Activated CD4-positive, CD25-positive, alpha-beta regulatory T cell treated with anti-CD3 and anti-CD28 coated beads, Interleukin-2, amount 50 U/mL, for 16 hours (primary cell): Measurements from ENCODE around the gene GRM2.

Experiments
- DNase-seq: peaks from one replicate; pipeline ENCODE4 v3.0.0-alpha.2; 2020; ENCODE audit warnings: low read depth, low spot score

The GRM2 gene

GRCh38 chr3:51705276-51706020 lies 1.4 kb upstream of the GRM2 start:
- no peak for DNase-seq

GRCh38 chr3:51706021-51706485 lies 815 bp upstream of the GRM2 start:
- no peak for DNase-seq

GRCh38 chr3:51708216-51708845 lies 1.5 kb downstream of the GRM2 start:
- DNase-seq = no peak

- DNase-seq = no peak
Observed at GRCh38 chr3:51709004-51709420, 2.1 kb downstream of the GRM2 start.

- no peak for DNase-seq
Observed at GRCh38 chr3:51709675-51710074, 2.8 kb downstream of the GRM2 start.

GRCh38 chr3:51710631-51711351 lies 3.9 kb downstream of the GRM2 start:
- no peak for DNase-seq

- no peak for DNase-seq
Observed at GRCh38 chr3:51711352-51712037, 4.6 kb downstream of the GRM2 start.

- no peak for DNase-seq
Observed at GRCh38 chr3:51712038-51712420, 5.2 kb downstream of the GRM2 start.

GRCh38 chr3:51712511-51712931 lies 5.7 kb downstream of the GRM2 start:
- no peak for DNase-seq

GRCh38 chr3:51712963-51713362 lies 6.1 kb downstream of the GRM2 start:
- no peak for DNase-seq

- DNase-seq = no peak
Observed at GRCh38 chr3:51715231-51715976, 8.5 kb downstream of the GRM2 start.

GRCh38 chr3:51715977-51716294 lies 9.1 kb downstream of the GRM2 start:
- no peak for DNase-seq

GRCh38 chr3:51716805-51717204 lies 9.9 kb downstream of the GRM2 start:
- no peak for DNase-seq

GRCh38 chr3:51717446-51717845 lies 10.6 kb downstream of the GRM2 start:
- DNase-seq = no peak

GRCh38 chr3:51717947-51718346 lies 11.1 kb downstream of the GRM2 start:
- no peak for DNase-seq

GRCh38 chr3:51718547-51719409 lies 11.9 kb downstream of the GRM2 start:
- no peak for DNase-seq

- DNase-seq = no peak
Observed at GRCh38 chr3:51719410-51720025, 12.7 kb downstream of the GRM2 start.

GRCh38 chr3:51720292-51721061 lies 13.6 kb downstream of the GRM2 start:
- no peak for DNase-seq

GRCh38 chr3:51721062-51721745 lies 14.3 kb downstream of the GRM2 start:
- DNase-seq = no peak
